ENCODE results near the gene IFT88.

The IFT88 gene

DNA sequence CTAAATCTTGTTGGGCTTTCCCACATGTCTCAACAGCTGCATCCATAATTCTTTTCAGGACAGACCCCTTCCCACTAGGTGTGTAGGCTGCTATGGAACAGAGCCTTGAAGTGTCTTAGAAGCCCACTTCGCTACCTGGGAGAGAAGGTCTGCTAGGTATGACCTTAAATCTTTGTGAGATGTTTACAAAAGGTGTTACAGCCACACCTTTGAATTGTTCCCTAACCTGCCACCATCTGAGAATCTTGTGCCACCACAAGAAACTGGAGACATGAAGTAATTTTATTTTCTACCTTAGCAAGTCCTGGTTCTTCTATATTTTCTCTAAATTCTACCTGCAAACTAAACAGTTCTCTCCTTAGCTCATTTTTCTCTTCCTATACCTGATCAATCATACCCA lies 69.1 kb downstream of the IFT88 start:
- Histone ChIP-seq H3K27ac (replicated peaks) (no peak overlapping the region), H3K27me3 (ENCODE audit: insufficient read depth, poor library complexity, severe bottlenecking) (no peaks in the 10 kb centered on the region), H3K4me3 (replicated peaks; ENCODE audit: insufficient read depth, low read length) (no peak overlapping the region)
- no peak for DNase-seq (ENCODE audit: low read depth in 1 of 2, low spot score in 1 of 2)
- TF ChIP-seq GABPA (IDR thresholded peaks at IDR 0.05; ENCODE audit: low read depth) (no peak), POLR2AphosphoS5 (IDR thresholded peaks at IDR 0.05; ENCODE audit: low read depth) (no peak), SPI1 (IDR thresholded peaks at IDR 0.05; ENCODE audit: borderline replicate concordance, low read depth) (no peak)
- TF ChIP-seq, protein P1, sequence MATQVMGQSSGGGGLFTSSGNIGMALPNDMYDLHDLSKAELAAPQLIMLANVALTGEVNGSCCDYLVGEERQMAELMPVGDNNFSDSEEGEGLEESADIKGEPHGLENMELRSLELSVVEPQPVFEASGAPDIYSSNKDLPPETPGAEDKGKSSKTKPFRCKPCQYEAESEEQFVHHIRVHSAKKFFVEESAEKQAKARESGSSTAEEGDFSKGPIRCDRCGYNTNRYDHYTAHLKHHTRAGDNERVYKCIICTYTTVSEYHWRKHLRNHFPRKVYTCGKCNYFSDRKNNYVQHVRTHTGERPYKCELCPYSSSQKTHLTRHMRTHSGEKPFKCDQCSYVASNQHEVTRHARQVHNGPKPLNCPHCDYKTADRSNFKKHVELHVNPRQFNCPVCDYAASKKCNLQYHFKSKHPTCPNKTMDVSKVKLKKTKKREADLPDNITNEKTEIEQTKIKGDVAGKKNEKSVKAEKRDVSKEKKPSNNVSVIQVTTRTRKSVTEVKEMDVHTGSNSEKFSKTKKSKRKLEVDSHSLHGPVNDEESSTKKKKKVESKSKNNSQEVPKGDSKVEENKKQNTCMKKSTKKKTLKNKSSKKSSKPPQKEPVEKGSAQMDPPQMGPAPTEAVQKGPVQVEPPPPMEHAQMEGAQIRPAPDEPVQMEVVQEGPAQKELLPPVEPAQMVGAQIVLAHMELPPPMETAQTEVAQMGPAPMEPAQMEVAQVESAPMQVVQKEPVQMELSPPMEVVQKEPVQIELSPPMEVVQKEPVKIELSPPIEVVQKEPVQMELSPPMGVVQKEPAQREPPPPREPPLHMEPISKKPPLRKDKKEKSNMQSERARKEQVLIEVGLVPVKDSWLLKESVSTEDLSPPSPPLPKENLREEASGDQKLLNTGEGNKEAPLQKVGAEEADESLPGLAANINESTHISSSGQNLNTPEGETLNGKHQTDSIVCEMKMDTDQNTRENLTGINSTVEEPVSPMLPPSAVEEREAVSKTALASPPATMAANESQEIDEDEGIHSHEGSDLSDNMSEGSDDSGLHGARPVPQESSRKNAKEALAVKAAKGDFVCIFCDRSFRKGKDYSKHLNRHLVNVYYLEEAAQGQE (IDR thresholded peaks at IDR 0.05; ENCODE audit: insufficient replicate concordance, low read depth): no peak
- TF ChIP-seq, protein P2, sequence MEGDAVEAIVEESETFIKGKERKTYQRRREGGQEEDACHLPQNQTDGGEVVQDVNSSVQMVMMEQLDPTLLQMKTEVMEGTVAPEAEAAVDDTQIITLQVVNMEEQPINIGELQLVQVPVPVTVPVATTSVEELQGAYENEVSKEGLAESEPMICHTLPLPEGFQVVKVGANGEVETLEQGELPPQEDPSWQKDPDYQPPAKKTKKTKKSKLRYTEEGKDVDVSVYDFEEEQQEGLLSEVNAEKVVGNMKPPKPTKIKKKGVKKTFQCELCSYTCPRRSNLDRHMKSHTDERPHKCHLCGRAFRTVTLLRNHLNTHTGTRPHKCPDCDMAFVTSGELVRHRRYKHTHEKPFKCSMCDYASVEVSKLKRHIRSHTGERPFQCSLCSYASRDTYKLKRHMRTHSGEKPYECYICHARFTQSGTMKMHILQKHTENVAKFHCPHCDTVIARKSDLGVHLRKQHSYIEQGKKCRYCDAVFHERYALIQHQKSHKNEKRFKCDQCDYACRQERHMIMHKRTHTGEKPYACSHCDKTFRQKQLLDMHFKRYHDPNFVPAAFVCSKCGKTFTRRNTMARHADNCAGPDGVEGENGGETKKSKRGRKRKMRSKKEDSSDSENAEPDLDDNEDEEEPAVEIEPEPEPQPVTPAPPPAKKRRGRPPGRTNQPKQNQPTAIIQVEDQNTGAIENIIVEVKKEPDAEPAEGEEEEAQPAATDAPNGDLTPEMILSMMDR (IDR thresholded peaks at IDR 0.05; ENCODE audit: insufficient read depth, low read length): no peak

DNA sequence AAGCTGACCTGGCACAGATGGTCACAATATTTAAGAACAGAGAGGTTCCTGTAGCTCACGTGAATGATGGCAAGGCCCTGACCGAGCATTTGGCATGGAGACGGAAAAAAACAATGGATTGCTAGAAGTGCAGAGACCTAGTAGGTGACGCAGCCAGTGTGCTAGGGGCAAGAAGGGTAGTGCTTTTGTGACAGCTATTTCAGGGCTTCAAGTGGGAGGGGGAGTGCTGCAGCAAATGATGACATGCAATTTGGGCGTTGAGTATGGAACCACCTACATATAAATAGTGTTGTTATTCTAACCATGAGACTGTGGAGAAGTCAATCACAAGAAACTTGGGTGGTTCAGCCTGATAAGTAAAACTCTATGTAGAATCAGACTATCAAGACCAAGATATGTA lies 70.9 kb downstream of the IFT88 start:
- Histone ChIP-seq H3K27me3 (ENCODE audit: insufficient read depth, poor library complexity, severe bottlenecking) (no peaks in the 10 kb centered on the region), H3K4me3 (replicated peaks; ENCODE audit: insufficient read depth, low read length) (no peak overlapping the region), H3K27ac (replicated peaks) (no peak overlapping the region)
- no peak for DNase-seq (ENCODE audit: low read depth in 1 of 2, low spot score in 1 of 2)
- TF ChIP-seq GABPA (IDR thresholded peaks at IDR 0.05; ENCODE audit: low read depth): no peak
- TF ChIP-seq, protein P2 (IDR thresholded peaks at IDR 0.05; ENCODE audit: insufficient read depth, low read length): no peak
- TF ChIP-seq POLR2AphosphoS5 (IDR thresholded peaks at IDR 0.05; ENCODE audit: low read depth): no peak
- TF ChIP-seq SPI1 (IDR thresholded peaks at IDR 0.05; ENCODE audit: borderline replicate concordance, low read depth): no peak
- TF ChIP-seq, protein P1 (IDR thresholded peaks at IDR 0.05; ENCODE audit: insufficient replicate concordance, low read depth): no peak

DNA sequence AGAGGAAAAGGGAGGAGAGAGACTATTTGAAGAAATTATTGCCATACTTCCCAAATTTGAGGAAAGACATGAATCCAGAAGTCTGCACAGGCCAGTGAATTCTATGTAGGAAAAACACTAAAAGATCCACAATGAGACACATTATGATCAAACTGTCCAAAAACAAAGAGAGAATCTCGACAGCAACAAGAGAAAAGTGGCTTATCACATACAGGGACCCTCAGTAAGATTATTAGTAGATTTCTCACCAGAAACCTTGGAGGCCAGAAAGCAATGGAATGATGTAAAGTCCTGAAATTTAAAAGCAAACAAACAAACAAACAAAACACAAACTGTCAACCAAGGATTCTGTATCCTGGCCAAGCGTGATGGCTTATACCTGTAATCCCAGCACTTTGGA lies 80.8 kb downstream of the IFT88 start:
- Histone ChIP-seq H3K27ac (replicated peaks) (no peak overlapping the region), H3K4me3 (replicated peaks; ENCODE audit: insufficient read depth, low read length) (no peak overlapping the region), H3K27me3 (ENCODE audit: insufficient read depth, poor library complexity, severe bottlenecking) (no peaks in the 10 kb centered on the region)
- TF ChIP-seq GABPA (IDR thresholded peaks at IDR 0.05; ENCODE audit: low read depth): no peak
- no peak for TF ChIP-seq POLR2AphosphoS5 (IDR thresholded peaks at IDR 0.05; ENCODE audit: low read depth)
- TF ChIP-seq, protein P1 (IDR thresholded peaks at IDR 0.05; ENCODE audit: insufficient replicate concordance, low read depth): no peak
- TF ChIP-seq, protein P2 (IDR thresholded peaks at IDR 0.05; ENCODE audit: insufficient read depth, low read length): no peak
- TF ChIP-seq SPI1 (IDR thresholded peaks at IDR 0.05; ENCODE audit: borderline replicate concordance, low read depth): no peak
- DNase-seq (ENCODE audit: low read depth in 1 of 2, low spot score in 1 of 2): no peak

Data from HL-60 (cell line).